ENCODE results near the gene AK3. TPM values are rescaled to one million over a fixed set of nuclear protein-coding genes. Genes with fewer than 3 reads are reported as not detected.
"Not testable (repeated sequence)": the region's sequence is repeated elsewhere in the genome, so short reads cannot be mapped to it uniquely, and the experiment has no call there.

Gene AK3
- total and polyA plus RNA-seq, 2 donors (not counting 1 experiment from before 2014, with no cell fraction given): 66.3 to 90.3 TPM

- Histone ChIP-seq H3K9ac (ENCODE audit: insufficient read depth, low read length) (no peak overlapping the region), H3K9me3 (ENCODE audit: control insufficient read depth, insufficient read depth, low read depth, low read length) (no peaks in the 10 kb centered on the region), H4K20me1 (ENCODE audit: control insufficient read depth, extremely low read depth, insufficient read depth, low read length) (no peaks in the 10 kb centered on the region), H3K4me3 (replicated peaks in 1 of 4; ENCODE audit: control extremely low read depth in 1 of 4, insufficient read depth in 1 of 4, low read depth in 3 of 4, low read length in 4 of 4) (no peak overlapping the region), H3K4me1 (ENCODE audit: control insufficient read depth, extremely low read depth, insufficient read depth, low read length) (no peaks in the 10 kb centered on the region), H3K27ac (ENCODE audit: insufficient read depth, low read length) (no peak overlapping the region), H3K27me3 (ENCODE audit: control insufficient read depth, insufficient read depth, low read length) (no peaks in the 10 kb centered on the region), H3K4me2 (ENCODE audit: extremely low read depth, insufficient read depth, low read length) (no peak overlapping the region), H3K36me3 (ENCODE audit: control insufficient read depth, insufficient read depth, low read length) (no peaks in the 10 kb centered on the region), H3K79me2 (ENCODE audit: control insufficient read depth, insufficient read depth, low read length) (no peaks in the 10 kb centered on the region), H2AFZ (ENCODE audit: low read length) (no peak overlapping the region)
- TF ChIP-seq EZH2 (IDR thresholded peaks at IDR 0.05; ENCODE audit: low read length, missing control alignments) (no peak), CTCF (conservative IDR thresholded peaks at IDR 0.05 in 1 of 2, IDR thresholded peaks at IDR 0.05 in 1 of 2; ENCODE audit: low read depth in 1 of 2, low read length in 2 of 2) (no peak)
- no peak for DNase-seq (ENCODE audit: low read depth in 2 of 2)
Observed at GRCh38 chr9:4755026-4755609, 14.1 kb upstream of the AK3 start.

- not testable (repeated sequence) for H3K27ac ChIP-seq (ENCODE audit: insufficient read depth, low read length); H3K4me2 ChIP-seq (ENCODE audit: extremely low read depth, insufficient read depth, low read length); DNase-seq (ENCODE audit: low read depth in 2 of 2); H3K4me3 ChIP-seq (replicated peaks in 1 of 4; ENCODE audit: control extremely low read depth in 1 of 4, insufficient read depth in 1 of 4, low read depth in 3 of 4, low read length in 4 of 4); H2AFZ ChIP-seq (ENCODE audit: low read length); H3K36me3 ChIP-seq (ENCODE audit: control insufficient read depth, insufficient read depth, low read length); H4K20me1 ChIP-seq (ENCODE audit: control insufficient read depth, extremely low read depth, insufficient read depth, low read length); H3K9ac ChIP-seq (ENCODE audit: insufficient read depth, low read length); H3K27me3 ChIP-seq (ENCODE audit: control insufficient read depth, insufficient read depth, low read length); H3K4me1 ChIP-seq (ENCODE audit: control insufficient read depth, extremely low read depth, insufficient read depth, low read length); H3K79me2 ChIP-seq (ENCODE audit: control insufficient read depth, insufficient read depth, low read length); H3K9me3 ChIP-seq (ENCODE audit: control insufficient read depth, insufficient read depth, low read depth, low read length)
Observed at GRCh38 chr9:4754530-4754929, 13.5 kb upstream of the AK3 start.

DNA sequence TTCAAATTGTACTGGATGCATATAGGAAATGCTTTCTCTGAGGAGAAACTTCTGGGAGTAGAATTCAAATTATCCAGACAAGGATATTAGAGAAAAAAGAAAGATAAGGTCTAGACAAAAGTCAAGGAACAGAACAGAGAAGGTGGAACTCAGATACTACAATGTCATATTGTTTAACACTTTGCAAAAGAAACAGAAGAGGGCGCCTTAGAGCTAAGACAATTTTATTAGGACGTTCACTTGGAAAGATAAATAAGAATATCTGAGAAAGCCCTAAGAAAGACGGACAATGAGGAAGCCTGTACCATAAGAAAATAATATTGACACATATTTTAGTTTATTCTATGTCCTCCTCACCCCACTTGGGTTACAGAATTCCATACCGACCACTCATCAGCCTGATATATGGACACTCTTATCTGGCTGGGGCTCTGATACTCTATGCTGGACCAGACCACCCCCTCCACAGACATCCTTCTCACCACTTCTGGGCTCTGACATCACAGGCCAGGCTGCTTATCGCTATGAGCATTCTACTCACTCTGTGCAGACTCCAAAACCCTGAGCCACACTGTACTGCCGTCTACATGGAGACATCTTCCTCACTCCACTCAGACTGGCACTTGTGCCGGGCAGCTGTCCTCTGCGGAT is 9.1 kb upstream of the AK3 start:
- TF ChIP-seq EZH2 (IDR thresholded peaks at IDR 0.05; ENCODE audit: low read length, missing control alignments) (no peak), CTCF (conservative IDR thresholded peaks at IDR 0.05 in 1 of 2, IDR thresholded peaks at IDR 0.05 in 1 of 2; ENCODE audit: low read depth in 1 of 2, low read length in 2 of 2) (peak; percentile 33 to 63)
- Histone ChIP-seq H4K20me1 (ENCODE audit: control insufficient read depth, extremely low read depth, insufficient read depth, low read length) (no peaks in the 10 kb centered on the region), H3K9ac (ENCODE audit: insufficient read depth, low read length) (no peak overlapping the region), H3K4me1 (ENCODE audit: control insufficient read depth, extremely low read depth, insufficient read depth, low read length) (no peaks in the 10 kb centered on the region), H3K4me2 (ENCODE audit: extremely low read depth, insufficient read depth, low read length) (no peak overlapping the region), H3K27me3 (ENCODE audit: control insufficient read depth, insufficient read depth, low read length) (no peaks in the 10 kb centered on the region), H2AFZ (ENCODE audit: low read length) (no peak overlapping the region), H3K36me3 (ENCODE audit: control insufficient read depth, insufficient read depth, low read length) (no peaks in the 10 kb centered on the region), H3K9me3 (ENCODE audit: control insufficient read depth, insufficient read depth, low read depth, low read length) (no peaks in the 10 kb centered on the region), H3K79me2 (ENCODE audit: control insufficient read depth, insufficient read depth, low read length) (no peaks in the 10 kb centered on the region), H3K4me3 (replicated peaks in 1 of 4; ENCODE audit: control extremely low read depth in 1 of 4, insufficient read depth in 1 of 4, low read depth in 3 of 4, low read length in 4 of 4) (no peak overlapping the region), H3K27ac (ENCODE audit: insufficient read depth, low read length) (no peak overlapping the region)
- peak; percentile 46 to 57 for DNase-seq (ENCODE audit: low read depth in 2 of 2)
